A375 (cell line): ENCODE data around the gene PNMT. TPM values are rescaled to one million over a fixed set of nuclear protein-coding genes. Genes with fewer than 3 reads are reported as not detected.

ENCODE experiments used
- total RNA-seq: library from RNA; depleted of rRNA; stranded (reverse); fragments of >200 nt; shearing (Covaris generic); gene quantifications from 2 replicates; pipeline ENCODE4 v1.2.3, GENCODE V29; 2014; rRNA removed

The PNMT gene, protein sequence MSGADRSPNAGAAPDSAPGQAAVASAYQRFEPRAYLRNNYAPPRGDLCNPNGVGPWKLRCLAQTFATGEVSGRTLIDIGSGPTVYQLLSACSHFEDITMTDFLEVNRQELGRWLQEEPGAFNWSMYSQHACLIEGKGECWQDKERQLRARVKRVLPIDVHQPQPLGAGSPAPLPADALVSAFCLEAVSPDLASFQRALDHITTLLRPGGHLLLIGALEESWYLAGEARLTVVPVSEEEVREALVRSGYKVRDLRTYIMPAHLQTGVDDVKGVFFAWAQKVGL
- total RNA-seq: 0.60 and 0.96 TPM in 2 replicates

DNA sequence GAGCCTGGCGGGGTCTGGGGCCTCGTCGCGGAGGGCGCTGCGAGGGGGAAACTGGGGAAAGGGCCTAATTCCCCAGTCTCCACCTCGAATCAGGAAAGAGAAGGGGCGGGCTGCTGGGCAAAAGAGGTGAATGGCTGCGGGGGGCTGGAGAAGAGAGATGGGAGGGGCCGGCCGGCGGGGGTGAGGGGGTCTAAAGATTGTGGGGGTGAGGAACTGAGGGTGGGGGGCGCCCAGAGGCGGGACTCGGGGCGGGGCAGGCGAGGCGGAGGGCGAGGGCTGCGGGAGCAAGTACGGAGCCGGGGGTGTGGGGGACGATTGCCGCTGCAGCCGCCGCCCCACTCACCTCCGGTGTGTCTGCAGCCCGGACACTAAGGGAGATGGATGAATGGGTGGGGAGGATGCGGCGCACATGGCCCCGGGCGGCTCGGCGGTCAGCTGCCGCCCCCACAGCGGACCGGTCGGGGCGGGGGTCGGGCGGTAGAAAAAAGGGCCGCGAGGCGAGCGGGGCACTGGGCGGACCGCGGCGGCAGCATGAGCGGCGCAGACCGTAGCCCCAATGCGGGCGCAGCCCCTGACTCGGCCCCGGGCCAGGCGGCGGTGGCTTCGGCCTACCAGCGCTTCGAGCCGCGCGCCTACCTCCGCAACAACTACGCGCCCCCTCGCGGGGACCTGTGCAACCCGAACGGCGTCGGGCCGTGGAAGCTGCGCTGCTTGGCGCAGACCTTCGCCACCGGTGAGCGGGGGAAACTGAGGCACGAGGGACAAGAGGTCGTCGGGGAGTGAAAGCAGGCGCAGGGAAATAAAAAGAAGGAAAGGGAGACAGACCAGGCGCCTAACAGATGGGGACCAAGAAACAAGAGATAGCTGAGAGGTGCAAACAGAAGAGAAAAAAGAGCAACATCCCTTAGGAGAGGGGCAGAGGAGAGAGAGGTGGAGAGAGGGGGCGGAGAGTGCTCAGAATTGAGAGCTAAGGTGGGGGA, at the start of gene PNMT:
Gene PNMT, plus strand, starts transcription at position 509 of the 980 bp plus-strand sequence. Its CDS starts 23 bp downstream, at position 532.

GRCh38 chr17:39626171-39627046, 41.8 kb upstream of the PNMT start, which contains the start of gene PPP1R1B:
Gene PPP1R1B, plus strand, starts transcription at chr17:39626952. Its CDS starts 441 bp downstream, at chr17:39627393.

GRCh38 chr17:39636927-39637736, 31.1 kb upstream of the PNMT start, which contains the start of gene STARD3:
Gene STARD3, plus strand, starts transcription at chr17:39637144. Its CDS starts 16,388 bp downstream, at chr17:39653532.

DNA sequence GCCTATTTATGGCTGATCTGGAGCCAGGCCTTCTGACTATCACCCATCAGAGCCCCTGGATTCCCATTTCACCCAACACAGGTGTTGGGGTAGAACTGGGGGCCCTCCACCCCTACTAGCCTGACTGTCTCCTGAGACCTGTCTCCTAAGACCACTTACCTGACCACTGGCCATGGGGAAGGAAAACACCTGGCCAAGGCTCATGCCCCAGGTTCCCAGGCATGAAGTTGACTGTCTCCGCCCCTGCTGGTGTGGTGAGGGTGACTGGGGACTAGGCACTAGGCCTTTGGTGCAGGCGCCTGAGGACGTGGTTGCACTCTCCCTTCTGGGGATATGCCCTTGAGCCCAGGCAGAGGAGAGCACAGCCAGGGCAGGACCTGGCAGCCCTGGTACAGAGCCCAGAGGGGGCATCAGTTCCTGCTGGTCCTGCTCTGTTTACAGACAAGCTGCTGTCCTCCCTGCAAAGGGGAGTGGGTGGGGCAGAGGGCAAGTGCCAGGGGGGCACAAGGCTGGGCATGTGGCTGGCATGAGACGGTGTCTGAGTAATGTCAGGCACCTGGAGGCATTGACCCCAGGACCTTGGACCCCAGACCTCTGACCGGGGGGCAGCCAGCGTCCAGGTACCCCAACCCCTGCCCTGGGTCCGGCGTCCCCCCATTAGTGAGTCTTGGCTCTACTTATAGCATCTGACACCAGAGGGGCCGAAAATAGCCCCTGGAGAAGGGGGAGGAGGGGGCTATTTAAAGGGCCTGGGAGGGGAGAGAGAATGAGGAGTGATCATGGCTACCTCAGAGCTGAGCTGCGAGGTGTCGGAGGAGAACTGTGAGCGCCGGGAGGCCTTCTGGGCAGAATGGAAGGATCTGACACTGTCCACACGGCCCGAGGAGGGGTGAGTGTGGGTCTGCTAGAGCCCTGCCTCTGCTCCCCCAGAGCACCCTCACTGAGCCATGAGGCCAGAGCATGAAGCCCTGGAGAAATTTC, 3.4 kb upstream of the PNMT start, which contains the start of gene TCAP:
Gene TCAP, plus strand, starts transcription at position 769 of the 981 bp plus-strand sequence. Its CDS starts 11 bp downstream, at position 780.

GRCh38 chr17:39687546-39688474, 19.6 kb downstream of the PNMT start, which contains the start of gene PGAP3:
Gene PGAP3, minus strand, starts transcription at chr17:39688057. Its CDS starts 43 bp downstream, at chr17:39688014.

GRCh38 chr17:39699818-39700147, 31.5 kb downstream of the PNMT start, which contains the start of gene ERBB2:
Gene ERBB2, plus strand, starts transcription at chr17:39700064. Its CDS starts 175 bp downstream, at chr17:39700239.

Other genes starting within 250 kb of the PNMT start
- gene MED1, start 217.2 kb upstream of the PNMT start, total RNA-seq: 27.1 and 29.2 TPM in 2 replicates
- gene CDK12, start 207.0 kb upstream of the PNMT start, total RNA-seq: 45.3 and 48.8 TPM in 2 replicates
- not detected in 2 replicates for gene NEUROD2, start 60.5 kb upstream of the PNMT start, total RNA-seq
- gene PPP1R1B, start 41.5 kb upstream of the PNMT start, total RNA-seq: 1.4 TPM in 2 replicates
- gene STARD3, start 31.3 kb upstream of the PNMT start, total RNA-seq: 37.3 and 37.7 TPM in 2 replicates
- 1.1 and 1.6 TPM in 2 replicates for gene TCAP, start 3.1 kb upstream of the PNMT start, total RNA-seq
- 12.2 and 13.9 TPM in 2 replicates for gene PGAP3, start 19.6 kb downstream of the PNMT start, total RNA-seq
- gene ERBB2, start 31.6 kb downstream of the PNMT start, total RNA-seq: 31.3 and 44.2 TPM in 2 replicates
- gene MIEN1, start 62.1 kb downstream of the PNMT start, total RNA-seq: 92.9 and 99.2 TPM in 2 replicates
- 0.38 TPM in 1 of 2 replicates, not detected in the other for gene GRB7, start 69.5 kb downstream of the PNMT start, total RNA-seq
- 0.08 and 0.29 TPM in 2 replicates for gene IKZF3, start 195.9 kb downstream of the PNMT start, total RNA-seq
- gene ZPBP2, start 199.7 kb downstream of the PNMT start, total RNA-seq: not detected in 2 replicates